ENCODE results near the gene INSIG1. TPM values are rescaled to one million over a fixed set of nuclear protein-coding genes. Genes with fewer than 3 reads are reported as not detected.

Gene INSIG1
- total and polyA plus RNA-seq, 2 donors (not counting 3 experiments of a cell fraction or from before 2014, with no cell fraction given): 79.3 to 102 TPM

DNA sequence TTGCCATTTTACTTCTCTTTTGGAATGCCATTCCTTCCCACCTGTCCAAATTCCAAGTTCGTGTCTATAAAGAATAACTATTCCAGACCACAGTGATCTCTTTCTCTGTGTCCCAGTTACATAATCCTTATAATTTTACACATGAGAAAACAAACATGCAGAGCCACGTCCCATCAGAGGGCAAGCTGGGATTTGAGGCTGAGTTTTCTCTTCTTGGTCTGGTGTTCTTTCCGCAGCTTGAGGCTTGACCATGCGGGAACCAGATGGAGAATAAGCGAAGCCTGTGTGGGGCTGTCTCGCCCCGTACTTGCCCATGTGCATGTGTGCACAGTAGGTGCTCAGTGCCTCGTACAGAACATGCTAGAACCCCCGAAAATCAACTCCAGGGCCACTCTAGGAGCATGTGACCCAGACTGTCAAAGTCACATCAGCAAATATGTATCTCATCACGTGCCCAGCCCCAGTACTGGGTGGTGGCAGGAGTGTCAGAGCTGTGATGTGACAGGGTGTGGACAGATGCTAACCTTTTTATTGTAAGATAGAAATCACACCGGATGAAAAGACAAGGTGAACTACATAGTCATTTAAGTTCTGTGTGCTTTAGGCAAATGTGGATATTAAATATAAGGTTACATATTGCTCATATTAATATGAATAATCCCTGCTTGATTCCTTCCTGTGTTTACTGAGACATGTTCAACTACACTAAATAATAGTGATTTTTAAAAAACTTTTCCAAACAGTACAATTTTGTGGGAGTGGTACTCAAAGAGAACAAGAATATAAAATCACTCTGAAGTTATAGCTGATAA lies 3.2 kb downstream of the INSIG1 start:
- intact Hi-C loops (cut with micrococcal nuclease): no loop called here
- no TSS peak for BruUV-seq (replicated peaks)

More for the DNA sequence above, 3.2 kb downstream of the INSIG1 start:
- H3K27ac ChIP-seq (ENCODE audit: insufficient read depth, low read depth, low read length): no peak overlapping the region
- no peaks in the 10 kb centered on the region for H3K9me1 ChIP-seq (replicated peaks; ENCODE audit: control insufficient read depth, extremely low read depth, insufficient read depth, low read length)
- DNase-seq (ENCODE audit: low read depth, low spot score) (no peak), FAIRE-seq (no peak)
- H3K4me3 ChIP-seq (replicated peaks in 1 of 3; ENCODE audit: insufficient read depth in 1 of 3, low read depth in 1 of 3, low read length in 3 of 3): peak overlapping the region in 2 of 3 experiments; percentile 8 to 91
- peaks cover 9 to 26% of the 10 kb centered on the region in 2 experiments for H3K36me3 ChIP-seq (ENCODE audit: control insufficient read depth in 2 of 2, extremely low read depth in 1 of 2, insufficient read depth in 2 of 2, low read length in 2 of 2)
- no peak overlapping the region for H3K9ac ChIP-seq (replicated peaks; ENCODE audit: extremely low read depth, insufficient read depth, low read length)
- H3K9me3 ChIP-seq (replicated peaks; ENCODE audit: control insufficient read depth, insufficient read depth, low read length): no peaks in the 10 kb centered on the region
- dilution Hi-C loops (cut with MboI; ENCODE audit: extremely low pct_ligation_motif_present, low sequenced_read_pairs): no loop called here
- H4K20me1 ChIP-seq (replicated peaks; ENCODE audit: control insufficient read depth, extremely low read depth, insufficient read depth, low read length): peaks cover 9% of the 10 kb centered on the region
- peak overlapping the region; percentile 94 for H3K4me2 ChIP-seq (ENCODE audit: insufficient read depth, low read length)
- POLR2A ChIA-PET: no interaction called here
- H2AFZ ChIP-seq (ENCODE audit: low read depth, low read length): no peak overlapping the region
- CTCF ChIA-PET: interaction anchor here (1.0 to 1.6 kb wide), 2 partner anchors 44 to 373 kb away, joined by 3 to 5 read pairs; no protein-coding TSS in a partner anchor
- peaks cover 74% of the 10 kb centered on the region for H3K79me2 ChIP-seq (ENCODE audit: control insufficient read depth, insufficient read depth, low read length)
- H3K4me1 ChIP-seq (ENCODE audit: control insufficient read depth, extremely low read depth, insufficient read depth, low read length): peaks cover 31% of the 10 kb centered on the region
- TF ChIP-seq, protein P1, sequence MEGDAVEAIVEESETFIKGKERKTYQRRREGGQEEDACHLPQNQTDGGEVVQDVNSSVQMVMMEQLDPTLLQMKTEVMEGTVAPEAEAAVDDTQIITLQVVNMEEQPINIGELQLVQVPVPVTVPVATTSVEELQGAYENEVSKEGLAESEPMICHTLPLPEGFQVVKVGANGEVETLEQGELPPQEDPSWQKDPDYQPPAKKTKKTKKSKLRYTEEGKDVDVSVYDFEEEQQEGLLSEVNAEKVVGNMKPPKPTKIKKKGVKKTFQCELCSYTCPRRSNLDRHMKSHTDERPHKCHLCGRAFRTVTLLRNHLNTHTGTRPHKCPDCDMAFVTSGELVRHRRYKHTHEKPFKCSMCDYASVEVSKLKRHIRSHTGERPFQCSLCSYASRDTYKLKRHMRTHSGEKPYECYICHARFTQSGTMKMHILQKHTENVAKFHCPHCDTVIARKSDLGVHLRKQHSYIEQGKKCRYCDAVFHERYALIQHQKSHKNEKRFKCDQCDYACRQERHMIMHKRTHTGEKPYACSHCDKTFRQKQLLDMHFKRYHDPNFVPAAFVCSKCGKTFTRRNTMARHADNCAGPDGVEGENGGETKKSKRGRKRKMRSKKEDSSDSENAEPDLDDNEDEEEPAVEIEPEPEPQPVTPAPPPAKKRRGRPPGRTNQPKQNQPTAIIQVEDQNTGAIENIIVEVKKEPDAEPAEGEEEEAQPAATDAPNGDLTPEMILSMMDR (IDR thresholded peaks at IDR 0.05; ENCODE audit: extremely low read depth in 1 of 2, insufficient read depth in 1 of 2, low read depth in 1 of 2, low read length in 2 of 2): no peak
- TF ChIP-seq JUN (IDR thresholded peaks at IDR 0.05; ENCODE audit: borderline replicate concordance, insufficient read depth, insufficient read length, low read depth): no peak
- no peak for TF ChIP-seq POLR2A (IDR thresholded peaks at IDR 0.05; ENCODE audit: low read depth, low read length)
- no peak for TF ChIP-seq GATA2 (IDR thresholded peaks at IDR 0.05; ENCODE audit: insufficient read depth, insufficient read length, low read depth, low read length)
- TF ChIP-seq POLR2AphosphoS5 (IDR thresholded peaks at IDR 0.05; ENCODE audit: insufficient read depth, low read depth, low read length): no peak
- TF ChIP-seq, protein P2, sequence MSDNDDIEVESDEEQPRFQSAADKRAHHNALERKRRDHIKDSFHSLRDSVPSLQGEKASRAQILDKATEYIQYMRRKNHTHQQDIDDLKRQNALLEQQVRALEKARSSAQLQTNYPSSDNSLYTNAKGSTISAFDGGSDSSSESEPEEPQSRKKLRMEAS (IDR thresholded peaks at IDR 0.05; ENCODE audit: insufficient read depth, insufficient read length): no peak
- no peak for TF ChIP-seq EZH2 (IDR thresholded peaks at IDR 0.05; ENCODE audit: borderline replicate concordance, low read depth, low read length, severe bottlenecking)
- no peak for TF ChIP-seq FOS (IDR thresholded peaks at IDR 0.05; ENCODE audit: borderline replicate concordance, insufficient read depth, low read length)
- no peaks in the 10 kb centered on the region for H3K27me3 ChIP-seq (ENCODE audit: control insufficient read depth in 2 of 2, insufficient read depth in 2 of 2, low read length in 2 of 2)
